ENCODE data around the gene KMT5C. TPM values are rescaled to one million over a fixed set of nuclear protein-coding genes. Genes with fewer than 3 reads are reported as not detected.

KMT5C gene
- total RNA-seq, 1 experiment from 2014 or later = 54.5 TPM

DNA sequence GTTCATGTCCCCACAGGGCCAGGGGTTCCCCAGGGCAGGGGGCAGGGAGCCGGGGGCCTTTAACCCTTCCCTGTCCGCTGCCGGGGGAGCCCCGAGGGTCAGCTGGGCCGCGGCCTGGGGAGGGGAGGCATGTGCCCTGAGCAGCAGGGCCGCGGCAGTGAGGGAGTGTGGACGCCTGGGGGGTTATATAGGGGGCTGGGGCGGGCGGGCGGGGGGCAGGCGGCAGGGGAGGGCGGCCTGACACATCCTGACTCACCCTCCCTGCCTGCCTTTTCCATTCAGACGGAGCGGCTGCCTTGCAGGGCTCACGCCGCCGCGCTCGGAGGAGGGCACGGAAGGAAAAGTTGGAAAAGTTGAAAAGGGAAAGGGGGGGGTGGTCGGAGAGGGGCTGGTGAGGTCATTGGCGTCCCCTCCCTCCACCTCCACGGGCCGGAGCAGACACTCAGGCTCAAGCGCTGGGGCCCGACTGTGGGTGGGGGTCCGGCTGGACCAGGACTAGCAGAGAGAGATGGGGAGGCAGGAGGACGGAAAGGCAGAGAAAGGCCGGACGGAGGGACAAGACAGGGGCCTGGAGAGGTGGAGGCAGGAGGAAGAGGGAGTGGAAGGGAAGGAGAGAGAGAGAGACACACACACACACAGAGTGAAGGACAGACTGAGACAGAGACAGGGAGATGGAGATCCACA lies 30.8 kb downstream of the KMT5C start, which contains the start of gene IL11:
TSS of gene IL11 (minus strand) at position 159 of the 684 bp plus-strand sequence. CDS start at position 6, 153 bp downstream.
- Histone ChIP-seq H3K79me1 (ENCODE audit: insufficient read depth, low read depth, low read length, poor library complexity, severe bottlenecking) (no peaks in the 10 kb centered on the region), H2BK12ac (ENCODE audit: insufficient read length, low read depth, low read length) (no peak within 1 kb of the TSS), H2BK15ac (ENCODE audit: low read depth, low read length) (no peak within 1 kb of the TSS), H4K20me1 (ENCODE audit: control insufficient read depth, insufficient read depth, insufficient read length) (no peaks in the 10 kb centered on the region), H3T11ph (ENCODE audit: low read length) (no peak within 1 kb of the TSS), H3K23me2 (ENCODE audit: insufficient read length, low read depth, low read length, poor library complexity, severe bottlenecking) (peaks cover 10% of the 10 kb centered on the region), H2BK120ac (ENCODE audit: low read depth, low read length, poor library complexity, severe bottlenecking) (no peak within 1 kb of the TSS), H4K5ac (ENCODE audit: insufficient read length, low read depth, low read length) (no peak within 1 kb of the TSS), H3K9me3 (ENCODE audit: control insufficient read depth, low read depth, low read length) (no peaks in the 10 kb centered on the region), H2BK5ac (ENCODE audit: insufficient read length, low read length) (no peak within 1 kb of the TSS), H4K91ac (ENCODE audit: insufficient read length, low read depth, low read length) (no peak within 1 kb of the TSS), H3K27me3 (ENCODE audit: insufficient read depth, low read length) (peaks cover 5% of the 10 kb centered on the region), H2AK5ac (ENCODE audit: insufficient read length, low read length) (no peak within 1 kb of the TSS), H3K4ac (ENCODE audit: low read depth, low read length) (no peak within 1 kb of the TSS), H3K9ac (ENCODE audit: extremely low read depth, insufficient read length, low read length) (no peak within 1 kb of the TSS), H2BK20ac (ENCODE audit: low read depth, low read length, poor library complexity, severe bottlenecking) (no peak within 1 kb of the TSS), H3K4me1 (ENCODE audit: insufficient read depth, low read length) (no peaks in the 10 kb centered on the region), H3K27ac (ENCODE audit: insufficient read length, low read depth, low read length) (no peak within 1 kb of the TSS), H3K79me2 (ENCODE audit: insufficient read depth, low read length) (no peaks in the 10 kb centered on the region), H3K23ac (ENCODE audit: insufficient read length, low read depth, low read length) (no peak within 1 kb of the TSS), H3K4me2 (ENCODE audit: insufficient read depth, insufficient read length, low read length) (peak within 1 kb of the TSS; percentile 76), H3K56ac (ENCODE audit: insufficient read length, low read depth, low read length) (no peak within 1 kb of the TSS), H3K14ac (ENCODE audit: insufficient read depth, low read length) (no peak within 1 kb of the TSS; the same call in 1 of the 2 replicates), H3K18ac (ENCODE audit: insufficient read length, low read depth, low read length) (no peak within 1 kb of the TSS), H4K8ac (replicated peaks; ENCODE audit: insufficient read length, low read depth, low read length) (no peak within 1 kb of the TSS), H2AFZ (ENCODE audit: low read length) (no peak within 1 kb of the TSS)
- TF ChIP-seq CTCF (conservative IDR thresholded peaks at IDR 0.05) = no peak
- WGBS (ENCODE audit: extremely low coverage, insufficient read length, low lambda C conversion rate) = no CpG with 5 or more reads among the region's 32 CpGs
- no peak for DNase-seq
- Mint-ChIP-seq H3K4me3 (peak within 1 kb of the TSS; percentile 71 to 89), H3K27me3 (ENCODE audit: low read depth) (peaks cover 74% of the 10 kb centered on the region), H3K36me3 (ENCODE audit: insufficient read depth in 1 of 3, low read depth in 3 of 3) (peaks cover 0 to 6% (median 0%) of the 10 kb centered on the region in 3 experiments; a peak in 1 of 7 replicates), H3K27ac (peak within 1 kb of the TSS in 1 of 3 experiments; percentile 63; a peak in 2 of 7 replicates), H3K4me1 (peaks cover 28 to 44% of the 10 kb centered on the region in 2 experiments), H3K9me3 (peaks cover 0 to 5% of the 10 kb centered on the region in 2 experiments; a peak in 2 of 5 replicates)
